OCI-LY1 (cell line): ENCODE measurements around the gene CTIF.

Experiments
- H2AFZ ChIP-seq: fragments of 200-600 bp; sonication (generic), shearing (Covaris generic); 2 replicates; pipeline ENCODE4 v1.6.0; 2014; ENCODE audit warnings: antibody characterized with exemption, mild to moderate bottlenecking, low read length
- H3F3A ChIP-seq: fragments of 200-600 bp; sonication (generic), shearing (Covaris generic); 2 replicates; pipeline ENCODE4 v1.6.0; 2014; ENCODE audit warnings: mild to moderate bottlenecking, antibody characterized with exemption, low read length, moderate library complexity; ENCODE audit not compliant: insufficient read depth
- H3K27ac ChIP-seq: fragments of 200-600 bp; sonication (generic); 2 replicates; pipeline ENCODE4 v1.5.1; 2014; ENCODE audit warnings: low read length, mixed run types, mild to moderate bottlenecking, low read depth; ENCODE audit not compliant: poor library complexity, severe bottlenecking
- H3K27me3 ChIP-seq: fragments of 200-600 bp; sonication (generic); 2 replicates; pipeline ENCODE4 v1.6.0; 2014; ENCODE audit warnings: antibody characterized with exemption, mild to moderate bottlenecking, low read length, moderate library complexity; ENCODE audit not compliant: insufficient read depth
- H3K36me3 ChIP-seq: fragments of 200-600 bp; sonication (generic); 2 replicates; pipeline ENCODE4 v1.6.1; 2014; ENCODE audit warnings: mild to moderate bottlenecking, antibody characterized with exemption, low read length, moderate library complexity, mixed read lengths; ENCODE audit not compliant: insufficient read depth
- H3K4me1 ChIP-seq: fragments of 200-600 bp; sonication (generic); 2 replicates; pipeline ENCODE4 v1.5.1; 2014; ENCODE audit warnings: mild to moderate bottlenecking, low read length, moderate library complexity; ENCODE audit not compliant: insufficient read depth, severe bottlenecking
- H3K4me2 ChIP-seq: fragments of 200-600 bp; sonication (generic), shearing (Covaris generic); 2 replicates; pipeline ENCODE4 v1.6.1; 2014; ENCODE audit warnings: low read length
- H3K4me3 ChIP-seq: fragments of 200-600 bp; sonication (generic); 2 replicates; pipeline ENCODE4 v1.5.1; 2014; ENCODE audit warnings: low read length, low read depth, mild to moderate bottlenecking, mixed read lengths; ENCODE audit not compliant: poor library complexity, severe bottlenecking
- H3K79me2 ChIP-seq: fragments of 200-600 bp; shearing (Covaris generic); 2 replicates; pipeline ENCODE4 v1.6.1; 2016; ENCODE audit warnings: mixed run types, low read length, mixed read lengths; ENCODE audit not compliant: insufficient read depth
- H3K9ac ChIP-seq: fragments of 200-600 bp; sonication (generic), shearing (Covaris generic); 2 replicates; pipeline ENCODE4 v1.6.1; 2014; ENCODE audit warnings: mild to moderate bottlenecking, low read length, mixed read lengths
- H3K9me2 ChIP-seq: fragments of 200-600 bp; sonication (generic), shearing (Covaris generic); 2 replicates; pipeline ENCODE4 v1.6.1; 2014; ENCODE audit warnings: low read depth, mild to moderate bottlenecking, low read length, mixed read lengths
- H3K9me3 ChIP-seq: fragments of 200-600 bp; shearing (Covaris generic); 2 replicates; pipeline ENCODE4 v1.6.1; 2014; ENCODE audit warnings: low read length, mixed read lengths
- H4K20me1 ChIP-seq: fragments of 200-600 bp; sonication (generic), shearing (Covaris generic); 2 replicates; pipeline ENCODE4 v1.6.0; 2016; ENCODE audit warnings: mild to moderate bottlenecking, low read length; ENCODE audit not compliant: insufficient read depth
- CTCF ChIP-seq: fragments of 200-600 bp; sonication (generic), shearing (Covaris generic); IDR thresholded peaks from 2 replicates; pipeline ENCODE4 v1.5.1; 2017; ENCODE audit warnings: mild to moderate bottlenecking, antibody characterized with exemption, low read length, moderate library complexity, mixed read lengths
- EZH2 ChIP-seq: fragments of 200-600 bp; sonication (generic), shearing (Covaris generic); IDR thresholded peaks from 2 replicates; pipeline ENCODE4 v1.8.0; 2017; ENCODE audit warnings: borderline replicate concordance, mixed run types, mild to moderate bottlenecking, antibody characterized with exemption, low read length, moderate library complexity, mixed read lengths

CTIF gene

GRCh38 chr18:48542513-48543181 is 3.8 kb downstream of the CTIF start:
- H2AFZ ChIP-seq: no peak overlapping the region
- H3K4me2 ChIP-seq: no peak overlapping the region
- TF ChIP-seq EZH2 (no peak), CTCF (no peak)
- no peak overlapping the region for H3K9ac ChIP-seq
- H3F3A ChIP-seq: no peaks in the 10 kb centered on the region
- H4K20me1 ChIP-seq: no peaks in the 10 kb centered on the region
- no peak overlapping the region for H3K27ac ChIP-seq
- H3K9me3 ChIP-seq: no peaks in the 10 kb centered on the region
- H3K4me3 ChIP-seq: no peak overlapping the region
- H3K36me3 ChIP-seq: no peaks in the 10 kb centered on the region
- peaks cover 13% of the 10 kb centered on the region for H3K4me1 ChIP-seq
- H3K27me3 ChIP-seq: peaks cover 11% of the 10 kb centered on the region; the same call in 1 of the 2 replicates
- H3K9me2 ChIP-seq: no peaks in the 10 kb centered on the region
- no peaks in the 10 kb centered on the region for H3K79me2 ChIP-seq

GRCh38 chr18:48543228-48543627 is 4.4 kb downstream of the CTIF start:
- Histone ChIP-seq H3K9me2 (no peaks in the 10 kb centered on the region), H3K27ac (no peak overlapping the region), H4K20me1 (no peaks in the 10 kb centered on the region), H3K4me3 (no peak overlapping the region), H3K9me3 (no peaks in the 10 kb centered on the region), H3K27me3 (peaks cover 11% of the 10 kb centered on the region; the same call in 1 of the 2 replicates), H3K4me2 (no peak overlapping the region), H3K79me2 (no peaks in the 10 kb centered on the region), H3K36me3 (no peaks in the 10 kb centered on the region), H3K9ac (no peak overlapping the region), H2AFZ (no peak overlapping the region), H3F3A (no peaks in the 10 kb centered on the region), H3K4me1 (peaks cover 13% of the 10 kb centered on the region)
- no peak for TF ChIP-seq CTCF
- no peak for TF ChIP-seq EZH2

GRCh38 chr18:48544116-48544515 is 5.3 kb downstream of the CTIF start:
- Histone ChIP-seq H3K79me2 (no peaks in the 10 kb centered on the region), H3K4me3 (no peak overlapping the region), H3F3A (no peaks in the 10 kb centered on the region), H3K9me2 (no peaks in the 10 kb centered on the region), H3K27me3 (peaks cover 11% of the 10 kb centered on the region; the same call in 1 of the 2 replicates), H3K9me3 (no peaks in the 10 kb centered on the region), H3K9ac (no peak overlapping the region), H4K20me1 (no peaks in the 10 kb centered on the region), H3K27ac (no peak overlapping the region), H3K36me3 (no peaks in the 10 kb centered on the region), H3K4me1 (peaks cover 13% of the 10 kb centered on the region), H3K4me2 (no peak overlapping the region), H2AFZ (no peak overlapping the region)
- TF ChIP-seq EZH2 (no peak), CTCF (no peak)
